WTC11 (cell line): Measurements from ENCODE around the gene RXRB. TPM values are rescaled to one million over a fixed set of nuclear protein-coding genes. Genes with fewer than 3 reads are reported as not detected.

Source experiments
- ATAC-seq: fragments of 200-7000 bp; cut with Tn5 transposase; 2 replicates; pipeline ENCODE4 v1.10.0; 2021; ENCODE audit warnings: mild to moderate bottlenecking, moderate library complexity
- CTCF ChIA-PET: fragments of 300-600 bp; sonication (Branson Sonifier 250); formaldehyde crosslinking; loops from one replicate; lab custom pipeline; 2021; ENCODE audit warnings: antibody characterized with exemption; lab: Charles Lee
- POLR2A ChIA-PET: fragments of 350-600 bp; sonication (Branson Sonifier 250); formaldehyde crosslinking; loops from one replicate; lab custom pipeline; 2021; ENCODE audit warnings: antibody characterized with exemption; lab: Charles Lee
- DNase-seq: peaks from one replicate; pipeline ENCODE4 v3.0.0; 2021; ENCODE audit warnings: low spot score
- H3K27ac Mint-ChIP-seq: 2 replicates; pipeline ENCODE4 v1.8.0; 2021; ENCODE audit warnings: mixed read lengths
- H3K27me3 Mint-ChIP-seq: 2 replicates; pipeline ENCODE4 v1.8.0; 2021; ENCODE audit warnings: low read depth, mild to moderate bottlenecking, moderate library complexity, mixed read lengths
- H3K36me3 Mint-ChIP-seq: 2 replicates; pipeline ENCODE4 v1.8.0; 2021; ENCODE audit warnings: mixed read lengths
- H3K4me1 Mint-ChIP-seq: 2 replicates; pipeline ENCODE4 v1.8.0; 2022; ENCODE audit warnings: mixed read lengths
- H3K4me3 Mint-ChIP-seq: 2 replicates; pipeline ENCODE4 v1.8.0; 2021; ENCODE audit warnings: mild to moderate bottlenecking, moderate library complexity, mixed read lengths
- H3K9me3 Mint-ChIP-seq: 2 replicates; pipeline ENCODE4 v1.8.0; 2021; ENCODE audit warnings: mixed read lengths
- ATF3 ChIP-seq: sonication (generic); formaldehyde crosslinking; conservative IDR thresholded peaks from 2 replicates; pipeline ENCODE4 v1.8.1; 2022; ENCODE audit warnings: mild to moderate bottlenecking, missing genetic modification reagents
- CREB1 ChIP-seq: sonication (generic); formaldehyde crosslinking; IDR thresholded peaks from 2 replicates; pipeline ENCODE4 v1.8.0; 2023; ENCODE audit warnings: mild to moderate bottlenecking, missing genetic modification reagents
- CREM ChIP-seq: sonication (generic); formaldehyde crosslinking; IDR thresholded peaks from 2 replicates; pipeline ENCODE4 v1.8.1; 2022; ENCODE audit warnings: mild to moderate bottlenecking, missing genetic modification reagents, moderate library complexity
- CTCF ChIP-seq: fragments of 200-600 bp; IDR thresholded peaks from 2 replicates; pipeline ENCODE4 v1.8.0; 2022; ENCODE audit warnings: antibody characterized with exemption
- ESRRA ChIP-seq: sonication (generic); formaldehyde crosslinking; IDR thresholded peaks from 2 replicates; pipeline ENCODE4 v1.8.1; 2022; ENCODE audit warnings: mild to moderate bottlenecking, missing genetic modification reagents, borderline replicate concordance
- FOXJ3 ChIP-seq: sonication (generic); formaldehyde crosslinking; IDR thresholded peaks from 2 replicates; pipeline ENCODE4 v1.9.0; 2021; ENCODE audit warnings: missing genetic modification reagents, mild to moderate bottlenecking, borderline replicate concordance
- FOXK1 ChIP-seq: sonication (generic); formaldehyde crosslinking; IDR thresholded peaks from 2 replicates; pipeline ENCODE4 v1.8.0; 2022; ENCODE audit warnings: mild to moderate bottlenecking, moderate library complexity, missing genetic modification reagents
- GABPB1 ChIP-seq: sonication (generic); formaldehyde crosslinking; IDR thresholded peaks from 2 replicates; pipeline ENCODE4 v1.8.1; 2023; ENCODE audit warnings: mild to moderate bottlenecking, missing genetic modification reagents
- GRHL2 ChIP-seq: fragments of 250-450 bp; sonication (Bioruptor Pico); IDR thresholded peaks from 2 replicates; pipeline ENCODE4 v1.8.0; 2022; ENCODE audit warnings: mild to moderate bottlenecking, moderate library complexity; ENCODE audit not compliant: insufficient replicate concordance, severe bottlenecking
- IRF2 ChIP-seq: sonication (generic); formaldehyde crosslinking; IDR thresholded peaks from 2 replicates; pipeline ENCODE4 v1.8.0; 2022; ENCODE audit warnings: low read depth, missing genetic modification reagents, borderline replicate concordance
- KAT7 ChIP-seq: sonication (generic); formaldehyde crosslinking; IDR thresholded peaks from 2 replicates; pipeline ENCODE4 v1.8.1; 2023; ENCODE audit warnings: missing genetic modification reagents, mild to moderate bottlenecking, borderline replicate concordance
- NFE2L1 ChIP-seq: sonication (generic); formaldehyde crosslinking; IDR thresholded peaks from 2 replicates; pipeline ENCODE4 v1.8.1; 2023; ENCODE audit warnings: missing genetic modification reagents
- NFYB ChIP-seq: sonication (generic); formaldehyde crosslinking; conservative IDR thresholded peaks from 2 replicates; pipeline ENCODE4 v1.8.0; 2022; ENCODE audit warnings: low read depth, missing genetic modification reagents
- RELA ChIP-seq: sonication (generic); formaldehyde crosslinking; IDR thresholded peaks from 2 replicates; pipeline ENCODE4 v1.8.1; 2022; ENCODE audit warnings: missing genetic modification reagents, mild to moderate bottlenecking, borderline replicate concordance
- SP1 ChIP-seq: sonication (generic); formaldehyde crosslinking; conservative IDR thresholded peaks from 2 replicates; pipeline ENCODE4 v1.8.1; 2022; ENCODE audit warnings: missing genetic modification reagents
- TCF7 ChIP-seq: sonication (generic); formaldehyde crosslinking; IDR thresholded peaks from 2 replicates; pipeline ENCODE4 v1.8.0; 2022; ENCODE audit warnings: mild to moderate bottlenecking, low read depth, missing genetic modification reagents, moderate library complexity
- TEAD4 ChIP-seq: sonication (generic); formaldehyde crosslinking; IDR thresholded peaks from 2 replicates; pipeline ENCODE4 v1.8.0; 2022; ENCODE audit warnings: mild to moderate bottlenecking, missing genetic modification reagents
- ZBTB21 ChIP-seq: sonication (generic); formaldehyde crosslinking; IDR thresholded peaks from 2 replicates; pipeline ENCODE4 v1.8.1; 2023; ENCODE audit warnings: mild to moderate bottlenecking, missing genetic modification reagents, borderline replicate concordance
- ZMAT4 ChIP-seq: fragments of 250-450 bp; sonication (Bioruptor Pico); IDR thresholded peaks from 2 replicates; pipeline ENCODE4 v1.9.0; 2021; ENCODE audit warnings: mild to moderate bottlenecking
- ZNF121 ChIP-seq: sonication (generic); formaldehyde crosslinking; IDR thresholded peaks from 2 replicates; pipeline ENCODE4 v1.8.0; 2023; ENCODE audit warnings: missing genetic modification reagents
- ZNF219 ChIP-seq: sonication (generic); formaldehyde crosslinking; IDR thresholded peaks from 2 replicates; pipeline ENCODE4 v1.8.0; 2023; ENCODE audit warnings: missing genetic modification reagents, mild to moderate bottlenecking, borderline replicate concordance
- ZNF396 ChIP-seq: fragments of 250-450 bp; sonication (Bioruptor Pico); IDR thresholded peaks from 2 replicates; pipeline ENCODE4 v1.8.0; 2021; ENCODE audit warnings: mild to moderate bottlenecking, moderate library complexity, borderline replicate concordance
- ZNF423 ChIP-seq: fragments of 250-450 bp; sonication (Bioruptor Pico); IDR thresholded peaks from 2 replicates; pipeline ENCODE4 v2.1.2; 2022; ENCODE audit warnings: mild to moderate bottlenecking, moderate library complexity
- total RNA-seq: library from RNA; stranded (reverse); gene quantifications from 3 replicates; pipeline ENCODE4 v1.2.3, GENCODE V29; 2021
- TF ChIP-seq, protein P1 (sequence below): sonication (generic); formaldehyde crosslinking; IDR thresholded peaks from 2 replicates; pipeline ENCODE4 v1.8.1; 2023; ENCODE audit warnings: mild to moderate bottlenecking, missing genetic modification reagents, borderline replicate concordance
- TF ChIP-seq, protein P2 (sequence below): sonication (generic); formaldehyde crosslinking; IDR thresholded peaks from 2 replicates; pipeline ENCODE4 v1.8.1; 2023; ENCODE audit warnings: mild to moderate bottlenecking, moderate library complexity, missing genetic modification reagents

RXRB gene
- total RNA-seq, 1 experiment from 2014 or later, result 24.5 TPM

DNA sequence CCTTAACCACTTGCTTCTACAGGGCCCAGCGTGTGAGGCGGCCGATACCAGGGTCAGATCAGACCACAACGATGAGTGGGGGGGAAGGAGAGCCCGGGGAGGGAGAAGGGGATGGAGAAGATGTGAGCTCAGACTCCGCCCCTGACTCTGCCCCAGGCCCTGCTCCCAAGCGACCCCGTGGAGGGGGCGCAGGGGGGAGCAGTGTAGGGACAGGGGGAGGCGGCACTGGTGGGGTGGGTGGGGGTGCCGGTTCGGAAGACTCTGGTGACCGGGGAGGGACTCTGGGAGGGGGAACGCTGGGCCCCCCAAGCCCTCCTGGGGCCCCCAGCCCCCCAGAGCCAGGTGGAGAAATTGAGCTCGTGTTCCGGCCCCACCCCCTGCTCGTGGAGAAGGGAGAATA lies 10.7 kb upstream of the RXRB start (continued):
- TF ChIP-seq ZMAT4 (CRISPR knock-in tag) (no peak), ZNF121 (no peak), CTCF (no peak)

DNA sequence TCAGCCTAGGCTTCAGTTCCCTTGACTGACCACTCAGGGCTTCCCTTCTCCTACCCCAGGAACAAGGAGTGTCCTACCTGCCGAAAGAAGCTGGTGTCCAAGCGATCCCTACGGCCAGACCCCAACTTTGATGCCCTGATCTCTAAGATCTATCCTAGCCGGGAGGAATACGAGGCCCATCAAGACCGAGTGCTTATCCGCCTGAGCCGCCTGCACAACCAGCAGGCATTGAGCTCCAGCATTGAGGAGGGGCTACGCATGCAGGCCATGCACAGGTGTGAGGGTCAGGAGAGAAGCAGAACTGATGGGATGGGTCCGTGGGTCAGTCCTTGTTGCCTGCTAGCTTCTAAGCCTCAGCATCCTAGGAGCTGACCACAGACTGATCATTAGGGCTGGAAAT lies 9.4 kb upstream of the RXRB start:
- no peak for ATAC-seq
- peak overlapping the region; percentile 77; the same call in 1 of the 2 replicates for H3K4me3 Mint-ChIP-seq
- peaks cover 51% of the 10 kb centered on the region for H3K4me1 Mint-ChIP-seq
- peaks cover 59% of the 10 kb centered on the region for H3K27me3 Mint-ChIP-seq
- DNase-seq, result no peak
- no peak overlapping the region for H3K27ac Mint-ChIP-seq
- no peaks in the 10 kb centered on the region for H3K9me3 Mint-ChIP-seq
- ChIA-PET CTCF (interaction anchor here (2.1 to 5.7 kb wide), 2 partner anchors 12 to 39 kb away, joined by 10 to 83 read pairs; no protein-coding TSS in a partner anchor), POLR2A (interaction anchor here (1.8 kb wide), 1 partner anchor 62 kb away, joined by 5 read pairs; the partner anchor contains the start of genes RPS18 and VPS52)
- peaks cover 12% of the 10 kb centered on the region for H3K36me3 Mint-ChIP-seq
- TF ChIP-seq ZNF423 (CRISPR knock-in tag) (no peak), FOXJ3 (no peak), GABPB1 (CRISPR knock-in tag) (no peak), NFE2L1 (CRISPR knock-in tag) (no peak), TEAD4 (CRISPR knock-in tag) (no peak), ESRRA (no peak), ATF3 (no peak), GRHL2 (CRISPR knock-in tag) (no peak), ZNF396 (CRISPR knock-in tag) (no peak), IRF2 (CRISPR knock-in tag) (no peak), KAT7 (CRISPR knock-in tag) (no peak)
- TF ChIP-seq, protein P1, sequence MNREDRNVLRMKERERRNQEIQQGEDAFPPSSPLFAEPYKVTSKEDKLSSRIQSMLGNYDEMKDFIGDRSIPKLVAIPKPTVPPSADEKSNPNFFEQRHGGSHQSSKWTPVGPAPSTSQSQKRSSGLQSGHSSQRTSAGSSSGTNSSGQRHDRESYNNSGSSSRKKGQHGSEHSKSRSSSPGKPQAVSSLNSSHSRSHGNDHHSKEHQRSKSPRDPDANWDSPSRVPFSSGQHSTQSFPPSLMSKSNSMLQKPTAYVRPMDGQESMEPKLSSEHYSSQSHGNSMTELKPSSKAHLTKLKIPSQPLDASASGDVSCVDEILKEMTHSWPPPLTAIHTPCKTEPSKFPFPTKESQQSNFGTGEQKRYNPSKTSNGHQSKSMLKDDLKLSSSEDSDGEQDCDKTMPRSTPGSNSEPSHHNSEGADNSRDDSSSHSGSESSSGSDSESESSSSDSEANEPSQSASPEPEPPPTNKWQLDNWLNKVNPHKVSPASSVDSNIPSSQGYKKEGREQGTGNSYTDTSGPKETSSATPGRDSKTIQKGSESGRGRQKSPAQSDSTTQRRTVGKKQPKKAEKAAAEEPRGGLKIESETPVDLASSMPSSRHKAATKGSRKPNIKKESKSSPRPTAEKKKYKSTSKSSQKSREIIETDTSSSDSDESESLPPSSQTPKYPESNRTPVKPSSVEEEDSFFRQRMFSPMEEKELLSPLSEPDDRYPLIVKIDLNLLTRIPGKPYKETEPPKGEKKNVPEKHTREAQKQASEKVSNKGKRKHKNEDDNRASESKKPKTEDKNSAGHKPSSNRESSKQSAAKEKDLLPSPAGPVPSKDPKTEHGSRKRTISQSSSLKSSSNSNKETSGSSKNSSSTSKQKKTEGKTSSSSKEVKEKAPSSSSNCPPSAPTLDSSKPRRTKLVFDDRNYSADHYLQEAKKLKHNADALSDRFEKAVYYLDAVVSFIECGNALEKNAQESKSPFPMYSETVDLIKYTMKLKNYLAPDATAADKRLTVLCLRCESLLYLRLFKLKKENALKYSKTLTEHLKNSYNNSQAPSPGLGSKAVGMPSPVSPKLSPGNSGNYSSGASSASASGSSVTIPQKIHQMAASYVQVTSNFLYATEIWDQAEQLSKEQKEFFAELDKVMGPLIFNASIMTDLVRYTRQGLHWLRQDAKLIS, result no peak
- TF ChIP-seq, all 79 proteins: peak for 0

DNA sequence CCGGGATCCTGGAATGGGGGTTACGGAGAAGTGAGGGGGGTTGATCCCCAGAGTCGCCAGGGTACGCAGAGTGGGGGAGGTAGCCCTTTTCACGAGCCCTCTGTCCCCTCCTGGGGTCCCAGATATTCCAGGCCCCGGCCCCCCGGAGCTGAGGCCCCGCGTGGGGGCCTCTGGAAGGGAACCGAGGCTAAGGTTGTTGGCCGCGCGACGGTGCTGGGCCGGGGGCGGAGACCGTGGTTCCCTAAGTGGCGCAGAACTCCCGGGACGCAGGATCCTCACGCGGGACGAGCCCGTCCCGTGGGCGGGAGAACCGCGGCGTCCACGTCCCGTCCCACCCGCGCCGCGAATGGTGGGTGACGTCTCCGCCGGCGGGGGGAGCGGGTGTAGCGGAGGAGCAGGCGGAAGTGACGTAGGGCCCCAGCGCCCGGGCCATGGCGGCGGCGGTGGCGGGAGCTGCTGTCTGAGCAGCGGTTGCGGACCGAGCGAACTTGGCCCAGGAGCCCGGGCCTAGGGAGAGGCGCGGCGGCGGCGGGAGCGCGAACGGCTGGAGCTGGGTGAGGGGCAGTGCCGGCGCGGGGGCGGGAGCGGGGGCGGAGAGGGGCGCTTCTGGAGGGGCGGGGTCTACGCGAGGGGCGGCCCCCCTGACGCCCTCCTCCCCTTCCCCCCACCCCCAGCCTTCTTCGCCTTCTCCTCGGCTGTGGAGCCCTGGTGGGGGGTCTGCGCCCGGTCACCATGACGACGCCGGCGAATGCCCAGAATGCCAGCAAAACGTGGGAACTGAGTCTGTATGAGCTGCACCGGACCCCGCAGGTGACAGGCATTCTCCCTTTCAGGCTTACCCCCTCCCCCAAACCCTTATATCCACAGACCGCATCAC lies 7.9 kb upstream of the RXRB start, which contains the start of gene RING1:
RING1 (plus strand) TSS at position 410 of the 877 bp plus-strand sequence; CDS start at position 733, 323 bp downstream.
- ATAC-seq, result peak; percentile 3
- ChIA-PET CTCF (interaction anchor here (0.7 to 5.7 kb wide), 10 partner anchors 8 to 223 kb away, joined by 3 to 83 read pairs (median 4); partner anchors contain the start of gene B3GALT4), POLR2A (interaction anchor here (1.1 to 1.8 kb wide), 3 partner anchors 9 to 237 kb away, joined by 5 to 6 read pairs (median 6); partner anchors contain the start of genes RPS18 and VPS52)
- Mint-ChIP-seq H3K4me3 (peak within 1 kb of the TSS; percentile 90), H3K4me1 (peaks cover 51% of the 10 kb centered on the region), H3K27me3 (peaks cover 43% of the 10 kb centered on the region), H3K9me3 (no peaks in the 10 kb centered on the region), H3K36me3 (peaks cover 17% of the 10 kb centered on the region), H3K27ac (peak within 1 kb of the TSS; percentile 66; the same call in 1 of the 2 replicates)
- DNase-seq, result peak; percentile 89
- peak; percentile 73 for TF ChIP-seq SP1 (CRISPR knock-in tag)
- TF ChIP-seq CREM (CRISPR knock-in tag), result peak; percentile 95
- TF ChIP-seq NFYB (CRISPR knock-in tag), result no peak
- peak; percentile 63; the same call in 1 of the 2 replicates for TF ChIP-seq ZNF219 (CRISPR knock-in tag)
- 0 out of 2 replicates have a peak, but pooled peaks have one; percentile 45 for TF ChIP-seq RELA (CRISPR knock-in tag)
- no peak for TF ChIP-seq FOXJ3
- TF ChIP-seq ZBTB21 (CRISPR knock-in tag), result no peak
- peak; percentile 83 for TF ChIP-seq FOXK1
- TF ChIP-seq CREB1 (CRISPR knock-in tag), result peak; percentile 57; the same call in 1 of the 2 replicates
- 0 out of 2 replicates have a peak, but pooled peaks have one; percentile 71 for TF ChIP-seq TCF7 (CRISPR knock-in tag)
- TF ChIP-seq, protein P2, sequence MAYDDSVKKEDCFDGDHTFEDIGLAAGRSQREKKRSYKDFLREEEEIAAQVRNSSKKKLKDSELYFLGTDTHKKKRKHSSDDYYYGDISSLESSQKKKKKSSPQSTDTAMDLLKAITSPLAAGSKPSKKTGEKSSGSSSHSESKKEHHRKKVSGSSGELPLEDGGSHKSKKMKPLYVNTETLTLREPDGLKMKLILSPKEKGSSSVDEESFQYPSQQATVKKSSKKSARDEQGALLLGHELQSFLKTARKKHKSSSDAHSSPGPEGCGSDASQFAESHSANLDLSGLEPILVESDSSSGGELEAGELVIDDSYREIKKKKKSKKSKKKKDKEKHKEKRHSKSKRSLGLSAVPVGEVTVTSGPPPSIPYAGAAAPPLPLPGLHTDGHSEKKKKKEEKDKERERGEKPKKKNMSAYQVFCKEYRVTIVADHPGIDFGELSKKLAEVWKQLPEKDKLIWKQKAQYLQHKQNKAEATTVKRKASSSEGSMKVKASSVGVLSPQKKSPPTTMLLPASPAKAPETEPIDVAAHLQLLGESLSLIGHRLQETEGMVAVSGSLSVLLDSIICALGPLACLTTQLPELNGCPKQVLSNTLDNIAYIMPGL (CRISPR knock-in tag), result peak; percentile 66; the same call in 1 of the 2 replicates
- TF ChIP-seq GABPB1 (CRISPR knock-in tag), result peak; percentile 85; the same call in 1 of the 2 replicates
